ENCODE measurements around the gene UACA. TPM values are rescaled to one million over a fixed set of nuclear protein-coding genes. Genes with fewer than 3 reads are reported as not detected.

The UACA gene
- total RNA-seq, 2 experiments from 2014 or later = 3.9 to 5.3 TPM

DNA sequence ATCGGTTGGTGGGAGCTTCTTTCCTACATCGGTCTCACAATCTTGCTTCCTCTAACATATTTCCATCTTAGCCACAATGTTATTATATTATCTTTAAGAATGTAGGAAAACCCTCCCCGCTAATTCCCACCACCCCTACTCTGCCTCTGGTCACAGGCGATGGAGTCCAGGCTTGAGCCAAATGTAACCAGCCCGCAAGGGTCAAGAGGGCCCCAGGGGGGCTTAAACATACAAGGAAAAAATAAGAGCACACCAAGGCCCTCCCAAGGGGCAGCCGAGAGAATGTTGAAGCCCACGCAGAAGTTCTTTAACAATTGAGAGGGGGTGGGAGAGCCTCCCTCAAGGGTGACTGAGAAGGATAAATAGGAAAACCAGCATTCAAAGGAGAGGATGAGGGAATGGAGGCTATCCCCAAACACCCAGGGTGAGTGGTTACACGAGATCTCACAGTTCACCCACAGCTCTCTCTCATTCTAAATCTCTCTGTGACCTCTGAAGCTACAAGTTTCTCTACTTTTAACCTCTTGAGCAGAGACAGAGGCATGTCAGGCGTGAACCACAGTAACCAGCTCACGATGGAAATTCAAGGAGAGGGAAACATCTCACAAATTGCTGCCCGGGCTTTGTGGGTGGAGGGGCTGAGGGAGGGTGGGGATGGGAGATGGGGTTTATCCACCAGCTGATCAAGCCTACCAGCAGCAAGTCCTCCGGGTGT, 31.4 kb upstream of the UACA start:
- no peak overlapping the region for H3K27ac Mint-ChIP-seq
- CTCF ChIA-PET = interaction anchor here (1.4 kb wide), 1 partner anchor 15 kb away, joined by 3 read pairs; no protein-coding TSS in a partner anchor
- no peaks in the 10 kb centered on the region for H3K9me3 Mint-ChIP-seq
- no peak for DNase-seq
- H3K4me3 Mint-ChIP-seq = no peak overlapping the region
- no peaks in the 10 kb centered on the region for H3K4me1 Mint-ChIP-seq (ENCODE audit: low read depth)
- intact Hi-C loops (cut with micrococcal nuclease) = no loop called here
- no peaks in the 10 kb centered on the region for H3K36me3 Mint-ChIP-seq (ENCODE audit: low read depth)
- no peaks in the 10 kb centered on the region for H3K27me3 Mint-ChIP-seq (ENCODE audit: low read depth)

DNA sequence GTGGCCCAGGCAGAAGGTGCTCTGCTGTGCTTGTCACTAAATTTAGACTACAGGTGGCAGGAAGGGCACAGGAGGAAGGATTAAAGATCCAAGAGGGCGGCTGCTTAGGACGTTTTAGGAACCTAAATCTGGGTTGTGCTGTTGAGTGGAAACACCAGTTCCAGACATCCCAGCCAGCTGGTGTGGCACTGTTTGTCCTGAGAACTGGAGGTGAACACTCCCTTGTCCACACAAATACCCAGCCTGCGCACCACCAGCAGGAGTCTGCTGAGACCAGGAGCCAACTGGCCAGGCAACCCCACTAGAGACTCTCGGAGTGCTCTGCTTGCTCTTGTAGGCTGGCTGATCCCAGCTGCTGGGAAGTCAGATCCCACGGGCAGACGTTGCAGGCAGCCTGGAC, 30.3 kb upstream of the UACA start:
- DNase-seq = no peak
- CTCF ChIA-PET = interaction anchor here (1.4 to 1.5 kb wide), 2 partner anchors 14 to 18 kb away, joined by 3 read pairs; no protein-coding TSS in a partner anchor
- intact Hi-C loops (cut with micrococcal nuclease) = no loop called here
- Mint-ChIP-seq H3K9me3 (no peaks in the 10 kb centered on the region), H3K27ac (no peak overlapping the region), H3K36me3 (ENCODE audit: low read depth) (no peaks in the 10 kb centered on the region), H3K4me1 (ENCODE audit: low read depth) (no peaks in the 10 kb centered on the region), H3K27me3 (ENCODE audit: low read depth) (no peaks in the 10 kb centered on the region), H3K4me3 (no peak overlapping the region)

DNA sequence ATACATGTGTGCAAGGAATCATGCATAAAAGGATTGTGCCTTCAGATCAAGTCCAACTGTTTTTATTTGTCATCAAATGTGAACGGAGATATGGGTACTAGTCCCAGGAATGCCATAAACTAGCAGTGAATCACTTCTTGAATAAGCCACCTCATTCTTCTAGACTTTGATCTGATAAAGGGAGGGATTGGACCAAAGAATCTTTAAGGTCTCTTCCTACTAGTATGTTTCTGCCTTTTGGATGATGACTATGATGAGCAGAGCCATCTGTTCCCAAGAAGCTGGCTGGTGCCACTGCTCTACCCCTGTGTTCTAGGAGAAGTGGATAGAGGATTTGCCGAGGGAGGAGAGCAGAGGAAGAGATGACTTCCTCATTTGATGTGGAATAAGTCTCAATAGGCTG, 28.8 kb upstream of the UACA start:
- no peaks in the 10 kb centered on the region for H3K4me1 Mint-ChIP-seq (ENCODE audit: low read depth)
- no peak overlapping the region for H3K27ac Mint-ChIP-seq
- H3K36me3 Mint-ChIP-seq (ENCODE audit: low read depth) = no peaks in the 10 kb centered on the region
- DNase-seq = no peak
- H3K9me3 Mint-ChIP-seq = no peaks in the 10 kb centered on the region
- H3K27me3 Mint-ChIP-seq (ENCODE audit: low read depth) = no peaks in the 10 kb centered on the region
- no peak overlapping the region for H3K4me3 Mint-ChIP-seq
- intact Hi-C loops (cut with micrococcal nuclease) = no loop called here
- CTCF ChIA-PET = interaction anchor here (1.5 kb wide), 1 partner anchor 19 kb away, joined by 3 read pairs; no protein-coding TSS in a partner anchor

DNA sequence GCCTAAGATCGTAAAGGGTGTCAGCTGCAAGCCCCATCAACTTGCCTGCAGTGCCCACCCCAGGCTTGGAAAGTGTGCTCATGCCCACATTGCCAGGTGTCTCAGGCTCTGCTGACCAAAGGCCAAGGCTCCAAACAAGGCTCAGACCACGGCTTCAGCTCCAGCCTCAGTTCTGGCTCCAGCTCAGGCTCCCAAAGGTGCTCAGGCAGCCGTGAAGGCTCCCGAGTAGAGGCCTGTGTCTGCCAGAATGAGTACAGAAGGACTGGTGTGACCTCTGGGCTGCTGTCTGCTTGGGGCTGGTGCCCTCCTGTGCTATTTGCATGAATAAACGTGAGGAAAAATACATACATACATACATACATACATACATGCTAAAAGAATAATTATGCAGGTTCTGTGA, 27.9 kb upstream of the UACA start:
- Mint-ChIP-seq H3K27me3 (ENCODE audit: low read depth) (no peaks in the 10 kb centered on the region), H3K27ac (no peak overlapping the region), H3K36me3 (ENCODE audit: low read depth) (no peaks in the 10 kb centered on the region), H3K9me3 (no peaks in the 10 kb centered on the region), H3K4me1 (ENCODE audit: low read depth) (no peaks in the 10 kb centered on the region), H3K4me3 (no peak overlapping the region)
- intact Hi-C loops (cut with micrococcal nuclease) = no loop called here
- DNase-seq = no peak
- CTCF ChIA-PET = interaction anchor here (0.6 kb wide), 1 partner anchor 13 kb away, joined by 3 read pairs; no protein-coding TSS in a partner anchor

GRCh38 chr15:70789213-70789612, 25.9 kb upstream of the UACA start:
- Mint-ChIP-seq H3K27me3 (ENCODE audit: low read depth) (no peaks in the 10 kb centered on the region), H3K9me3 (no peaks in the 10 kb centered on the region), H3K36me3 (ENCODE audit: low read depth) (no peaks in the 10 kb centered on the region), H3K4me3 (no peak overlapping the region), H3K4me1 (ENCODE audit: low read depth) (no peaks in the 10 kb centered on the region), H3K27ac (no peak overlapping the region)
- DNase-seq = no peak
- intact Hi-C loops (cut with micrococcal nuclease) = no loop called here
- CTCF ChIA-PET = interaction anchor here (0.5 to 0.6 kb wide), 2 partner anchors 22 to 66 kb away, joined by 3 to 4 read pairs; no protein-coding TSS in a partner anchor

GRCh38 chr15:70788114-70789049, 25.0 kb upstream of the UACA start:
- intact Hi-C loops (cut with micrococcal nuclease) = no loop called here
- Mint-ChIP-seq H3K4me3 (no peak overlapping the region), H3K27me3 (ENCODE audit: low read depth) (no peaks in the 10 kb centered on the region), H3K36me3 (ENCODE audit: low read depth) (no peaks in the 10 kb centered on the region), H3K9me3 (no peaks in the 10 kb centered on the region), H3K27ac (no peak overlapping the region), H3K4me1 (ENCODE audit: low read depth) (no peaks in the 10 kb centered on the region)
- CTCF ChIA-PET = no interaction called here
- no peak for DNase-seq

GRCh38 chr15:70786996-70787395, 23.6 kb upstream of the UACA start:
- H3K27ac Mint-ChIP-seq = no peak overlapping the region
- no peaks in the 10 kb centered on the region for H3K4me1 Mint-ChIP-seq (ENCODE audit: low read depth)
- CTCF ChIA-PET = no interaction called here
- H3K36me3 Mint-ChIP-seq (ENCODE audit: low read depth) = no peaks in the 10 kb centered on the region
- DNase-seq = no peak
- H3K4me3 Mint-ChIP-seq = no peak overlapping the region
- H3K9me3 Mint-ChIP-seq = no peaks in the 10 kb centered on the region
- intact Hi-C loops (cut with micrococcal nuclease) = no loop called here
- no peaks in the 10 kb centered on the region for H3K27me3 Mint-ChIP-seq (ENCODE audit: low read depth)

GRCh38 chr15:70783610-70784022, 20.3 kb upstream of the UACA start:
- DNase-seq = no peak
- Mint-ChIP-seq H3K4me1 (ENCODE audit: low read depth) (no peaks in the 10 kb centered on the region), H3K27ac (no peak overlapping the region), H3K27me3 (ENCODE audit: low read depth) (peaks cover 8% of the 10 kb centered on the region), H3K4me3 (no peak overlapping the region), H3K9me3 (no peaks in the 10 kb centered on the region), H3K36me3 (ENCODE audit: low read depth) (no peaks in the 10 kb centered on the region)
- CTCF ChIA-PET = no interaction called here
- intact Hi-C loops (cut with micrococcal nuclease) = no loop called here

DNA sequence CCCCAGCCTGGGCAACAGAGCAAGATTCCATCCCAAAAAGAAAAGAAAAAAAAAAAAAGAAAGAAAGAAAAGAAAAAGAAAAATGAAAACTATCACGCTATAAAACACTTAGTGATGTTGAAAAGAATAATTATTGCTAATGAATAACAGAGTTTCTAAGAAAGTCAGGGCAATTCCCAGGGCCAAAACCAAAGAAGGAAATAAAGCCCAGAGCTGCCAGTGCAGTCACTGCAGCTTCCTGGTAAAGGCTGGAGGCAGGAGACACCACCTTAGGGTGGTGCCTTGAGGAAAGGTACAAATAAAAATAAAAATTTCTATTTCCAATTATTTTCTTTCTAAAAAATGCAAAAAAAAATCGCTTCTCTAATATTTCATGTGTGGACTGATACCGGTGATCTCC, 19.7 kb upstream of the UACA start:
- intact Hi-C loops (cut with micrococcal nuclease) = no loop called here
- Mint-ChIP-seq H3K36me3 (ENCODE audit: low read depth) (no peaks in the 10 kb centered on the region), H3K27ac (no peak overlapping the region), H3K9me3 (no peaks in the 10 kb centered on the region), H3K4me3 (no peak overlapping the region), H3K27me3 (ENCODE audit: low read depth) (peaks cover 8% of the 10 kb centered on the region), H3K4me1 (ENCODE audit: low read depth) (no peaks in the 10 kb centered on the region)
- CTCF ChIA-PET = no interaction called here
- no peak for DNase-seq

DNA sequence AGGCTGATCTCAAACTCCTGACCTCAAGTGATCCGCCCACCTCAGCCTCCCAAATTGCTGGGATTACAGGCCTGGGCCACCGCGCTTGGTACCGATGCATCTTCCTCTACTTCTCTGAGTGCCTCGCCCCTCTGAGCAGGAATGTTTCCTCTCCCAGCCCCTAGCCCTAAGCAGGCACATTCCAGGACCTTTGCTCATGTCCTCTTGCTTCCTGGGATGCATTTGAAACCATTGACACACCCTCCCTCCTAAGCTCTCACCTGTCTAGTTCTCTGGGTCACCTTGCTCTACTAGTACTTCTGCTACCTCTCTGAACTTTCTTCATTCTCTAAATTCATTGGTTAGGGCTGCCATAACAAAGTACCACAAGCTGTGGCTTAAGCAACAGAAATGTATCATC, 17.9 kb upstream of the UACA start:
- no peak overlapping the region for H3K27ac Mint-ChIP-seq
- CTCF ChIA-PET = no interaction called here
- no peaks in the 10 kb centered on the region for H3K36me3 Mint-ChIP-seq (ENCODE audit: low read depth)
- peaks cover 17% of the 10 kb centered on the region for H3K27me3 Mint-ChIP-seq (ENCODE audit: low read depth)
- DNase-seq = no peak
- H3K4me3 Mint-ChIP-seq = no peak overlapping the region
- H3K4me1 Mint-ChIP-seq (ENCODE audit: low read depth) = no peaks in the 10 kb centered on the region
- no peaks in the 10 kb centered on the region for H3K9me3 Mint-ChIP-seq
- intact Hi-C loops (cut with micrococcal nuclease) = no loop called here

- Mint-ChIP-seq H3K36me3 (ENCODE audit: low read depth) (no peaks in the 10 kb centered on the region), H3K4me3 (no peak overlapping the region), H3K27ac (no peak overlapping the region), H3K4me1 (ENCODE audit: low read depth) (no peaks in the 10 kb centered on the region), H3K9me3 (no peaks in the 10 kb centered on the region), H3K27me3 (ENCODE audit: low read depth) (peaks cover 17% of the 10 kb centered on the region)
- intact Hi-C loops (cut with micrococcal nuclease) = no loop called here
- DNase-seq = no peak
- CTCF ChIA-PET = interaction anchor here (0.6 to 1.2 kb wide), 2 partner anchors 12 to 54 kb away, joined by 3 read pairs; no protein-coding TSS in a partner anchor
Observed at GRCh38 chr15:70778258-70779076, 15.1 kb upstream of the UACA start.
